OCI-LY3 (cell line): ENCODE results near the gene CCDC177.

Experiments
- CTCF ChIP-seq: fragments of 200-600, 300-600 bp; sonication (generic); IDR thresholded peaks from 2 replicates; pipeline ENCODE4 v1.5.1; 2014; ENCODE audit warnings: antibody characterized with exemption, low read length, low read depth
- EZH2phosphoT487 ChIP-seq: fragments of 200-600 bp; shearing (Covaris generic); IDR thresholded peaks from 2 replicates; pipeline ENCODE4 v1.6.1; 2018; ENCODE audit warnings: antibody characterized with exemption, mixed run types, low read depth

- no peak for TF ChIP-seq CTCF
- no peak for TF ChIP-seq EZH2phosphoT487
Measured at GRCh38 chr14:69611172-69612013, 36.7 kb upstream of the CCDC177 start, which contains the start of gene SUSD6.
